ENCODE data around the gene BFSP2. TPM values are rescaled to one million over a fixed set of nuclear protein-coding genes. Genes with fewer than 3 reads are reported as not detected.
"Not testable (repeated sequence)": the region's sequence is repeated elsewhere in the genome, so short reads cannot be mapped to it uniquely, and the experiment has no call there.

BFSP2 gene
- total RNA-seq, 4 donors from 2014 or later: not detected

DNA sequence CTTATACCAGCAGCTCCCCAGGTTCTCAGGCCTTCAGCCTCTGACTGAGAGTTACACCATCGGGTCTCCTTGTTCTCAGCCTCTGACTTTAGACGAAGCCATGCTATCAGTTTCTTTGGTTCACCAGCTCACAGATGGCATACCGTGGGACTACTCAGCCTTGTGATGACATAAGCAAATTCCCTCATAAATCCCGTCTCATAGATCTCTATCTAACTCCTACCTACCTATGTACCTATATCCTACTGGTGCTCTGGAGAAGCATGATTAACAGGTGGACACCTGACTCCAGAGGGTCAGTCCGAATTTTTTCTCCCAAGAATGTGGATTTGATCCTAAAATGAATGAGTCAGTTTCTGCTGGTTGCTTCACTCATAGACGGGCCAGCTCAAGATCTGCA is 114.6 kb downstream of the BFSP2 start:
- ATAC-seq: no peak
- Histone ChIP-seq H3K9me3 (no peaks in the 10 kb centered on the region), H3K4me1 (no peaks in the 10 kb centered on the region), H3K27me3 (no peaks in the 10 kb centered on the region), H3K27ac (no peak overlapping the region), H3K4me3 (no peak overlapping the region), H3K36me3 (no peaks in the 10 kb centered on the region)
- 66 to 82% methylated on average over 3 to 5 of the region's 6 CpGs for WGBS, 2 donors (ENCODE audit: low coverage in 1 of 2)
- TF ChIP-seq CTCF (IDR thresholded peaks at IDR 0.05) (no peak), POLR2AphosphoS5 (IDR thresholded peaks at IDR 0.05) (no peak), EP300 (IDR thresholded peaks at IDR 0.05) (no peak), POLR2A (IDR thresholded peaks at IDR 0.05) (no peak)

DNA sequence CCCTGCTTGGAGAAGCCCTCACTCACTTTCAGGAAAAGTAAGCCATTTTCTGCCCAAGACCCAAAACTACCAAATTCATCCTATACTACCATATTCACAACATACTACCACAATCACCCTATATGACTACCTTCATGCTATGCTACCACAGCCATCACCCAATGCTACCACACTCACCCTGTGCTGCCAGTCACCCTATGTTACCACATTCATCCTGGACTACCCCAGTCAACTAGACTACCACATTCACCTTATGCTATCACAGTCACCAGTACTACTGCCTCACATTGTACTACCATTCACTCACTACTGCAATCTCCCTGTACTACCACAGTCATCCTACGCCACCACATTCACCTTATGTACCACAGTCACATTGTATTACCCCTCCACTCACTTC is 115.3 kb downstream of the BFSP2 start:
- Histone ChIP-seq H3K36me3 (no peaks in the 10 kb centered on the region), H3K27me3 (no peaks in the 10 kb centered on the region), H3K27ac (no peak overlapping the region), H3K4me1 (no peaks in the 10 kb centered on the region), H3K9me3 (no peaks in the 10 kb centered on the region), H3K4me3 (no peak overlapping the region)
- WGBS, 2 donors (ENCODE audit: low coverage in 1 of 2): 83 to 100% methylated on average over 1 of the region's 1 CpG
- no peak for ATAC-seq
- no peak for TF ChIP-seq EP300 (IDR thresholded peaks at IDR 0.05)
- no peak for TF ChIP-seq CTCF (IDR thresholded peaks at IDR 0.05)
- TF ChIP-seq POLR2AphosphoS5 (IDR thresholded peaks at IDR 0.05): no peak
- no peak for TF ChIP-seq POLR2A (IDR thresholded peaks at IDR 0.05)

DNA sequence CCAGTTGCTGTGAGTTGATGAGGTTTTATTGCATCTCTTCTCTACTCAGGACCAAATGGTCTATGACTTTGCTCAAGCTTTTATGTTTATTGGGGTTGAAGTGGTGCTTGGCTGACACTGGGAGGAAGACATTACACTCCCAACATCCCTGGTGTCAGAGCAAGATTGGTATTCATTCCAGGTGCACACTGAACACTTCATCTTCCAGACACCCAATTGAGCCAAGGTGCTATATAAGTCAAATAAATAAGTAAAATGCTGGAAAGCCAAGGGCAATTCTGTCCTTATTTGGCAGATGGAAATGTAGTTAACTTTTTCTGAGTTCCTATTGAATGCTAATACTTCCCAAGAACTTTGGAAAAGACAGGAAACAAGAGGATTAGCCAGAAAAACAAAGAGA is 120.4 kb downstream of the BFSP2 start:
- no peaks in the 10 kb centered on the region for H3K9me3 ChIP-seq
- H3K27ac ChIP-seq: no peak overlapping the region
- TF ChIP-seq POLR2AphosphoS5 (IDR thresholded peaks at IDR 0.05) (no peak), EP300 (IDR thresholded peaks at IDR 0.05) (no peak), CTCF (IDR thresholded peaks at IDR 0.05) (no peak), POLR2A (IDR thresholded peaks at IDR 0.05) (no peak)
- no peaks in the 10 kb centered on the region for H3K27me3 ChIP-seq
- no peak for ATAC-seq
- no peaks in the 10 kb centered on the region for H3K36me3 ChIP-seq
- no peaks in the 10 kb centered on the region for H3K4me1 ChIP-seq
- H3K4me3 ChIP-seq: no peak overlapping the region

GRCh38 chr3:133520938-133521337 is 121.1 kb downstream of the BFSP2 start:
- not testable (repeated sequence) for H3K9me3 ChIP-seq, ATAC-seq, H3K4me1 ChIP-seq, H3K4me3 ChIP-seq, H3K36me3 ChIP-seq, H3K27me3 ChIP-seq, H3K27ac ChIP-seq
- 87 to 96% methylated on average over 4 of the region's 4 CpGs for WGBS, 2 donors (ENCODE audit: low coverage in 1 of 2)

GRCh38 chr3:133521946-133522345 is 122.1 kb downstream of the BFSP2 start:
- ATAC-seq: no peak
- no peaks in the 10 kb centered on the region for H3K4me1 ChIP-seq
- no peaks in the 10 kb centered on the region for H3K36me3 ChIP-seq
- TF ChIP-seq EP300 (IDR thresholded peaks at IDR 0.05) (no peak), POLR2AphosphoS5 (IDR thresholded peaks at IDR 0.05) (no peak), POLR2A (IDR thresholded peaks at IDR 0.05) (no peak), CTCF (IDR thresholded peaks at IDR 0.05) (no peak)
- H3K27ac ChIP-seq: no peak overlapping the region
- H3K27me3 ChIP-seq: no peaks in the 10 kb centered on the region
- no peak overlapping the region for H3K4me3 ChIP-seq
- no peaks in the 10 kb centered on the region for H3K9me3 ChIP-seq
- WGBS, 2 donors (ENCODE audit: low coverage in 1 of 2): 55 to 66% methylated on average over 5 of the region's 5 CpGs

- not testable (repeated sequence) for H3K27me3 ChIP-seq, H3K36me3 ChIP-seq, H3K9me3 ChIP-seq, H3K4me3 ChIP-seq, H3K27ac ChIP-seq, H3K4me1 ChIP-seq, ATAC-seq
- WGBS, 2 donors (ENCODE audit: low coverage in 1 of 2): 60 to 69% methylated on average over 2 to 3 of the region's 3 CpGs
Observed at GRCh38 chr3:133523758-133524157, 123.9 kb downstream of the BFSP2 start.

Other genes starting within 250 kb of the BFSP2 start
- 100 to 1,000 TPM; 152 to 293 (median 221) TPM for gene CDV3, start 173.6 kb downstream of the BFSP2 start, total RNA-seq